Measurements from ENCODE around the gene NSA2.
"Not testable (repeated sequence)": the region's sequence is repeated elsewhere in the genome, so short reads cannot be mapped to it uniquely, and the experiment has no call there.

NSA2 gene

DNA sequence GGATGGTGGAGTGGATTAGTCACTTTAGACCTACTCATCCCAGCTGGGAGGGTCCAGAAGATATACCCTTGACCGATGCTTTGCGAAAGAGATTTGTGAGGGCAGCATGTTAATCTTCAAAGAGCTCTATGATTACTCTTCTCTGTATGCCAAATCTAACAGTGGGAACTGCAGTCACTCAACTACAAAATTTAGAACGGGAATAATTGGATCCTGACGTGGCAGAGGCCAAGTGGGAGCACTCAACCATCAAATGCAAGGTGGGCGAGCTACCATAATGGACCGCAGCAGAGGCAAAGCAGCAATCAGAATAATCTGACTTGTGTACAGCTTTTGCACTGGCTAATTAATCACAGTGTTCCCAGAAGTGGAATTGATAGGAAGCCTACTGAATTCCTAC lies 20.4 kb downstream of the NSA2 start:
- DNase-seq, result no peak
- Histone ChIP-seq H3K4me3 (no peak overlapping the region), H3K9me3 (no peaks in the 10 kb centered on the region), H3K27me3 (no peaks in the 10 kb centered on the region), H3K27ac (no peak overlapping the region), H3K36me3 (no peaks in the 10 kb centered on the region), H3K4me1 (no peaks in the 10 kb centered on the region)
- intact Hi-C loops (cut with DNase I; ENCODE audit: low total_unique reads), result no loop called here
- TF ChIP-seq, protein P1, sequence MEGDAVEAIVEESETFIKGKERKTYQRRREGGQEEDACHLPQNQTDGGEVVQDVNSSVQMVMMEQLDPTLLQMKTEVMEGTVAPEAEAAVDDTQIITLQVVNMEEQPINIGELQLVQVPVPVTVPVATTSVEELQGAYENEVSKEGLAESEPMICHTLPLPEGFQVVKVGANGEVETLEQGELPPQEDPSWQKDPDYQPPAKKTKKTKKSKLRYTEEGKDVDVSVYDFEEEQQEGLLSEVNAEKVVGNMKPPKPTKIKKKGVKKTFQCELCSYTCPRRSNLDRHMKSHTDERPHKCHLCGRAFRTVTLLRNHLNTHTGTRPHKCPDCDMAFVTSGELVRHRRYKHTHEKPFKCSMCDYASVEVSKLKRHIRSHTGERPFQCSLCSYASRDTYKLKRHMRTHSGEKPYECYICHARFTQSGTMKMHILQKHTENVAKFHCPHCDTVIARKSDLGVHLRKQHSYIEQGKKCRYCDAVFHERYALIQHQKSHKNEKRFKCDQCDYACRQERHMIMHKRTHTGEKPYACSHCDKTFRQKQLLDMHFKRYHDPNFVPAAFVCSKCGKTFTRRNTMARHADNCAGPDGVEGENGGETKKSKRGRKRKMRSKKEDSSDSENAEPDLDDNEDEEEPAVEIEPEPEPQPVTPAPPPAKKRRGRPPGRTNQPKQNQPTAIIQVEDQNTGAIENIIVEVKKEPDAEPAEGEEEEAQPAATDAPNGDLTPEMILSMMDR (IDR thresholded peaks at IDR 0.05), result no peak

DNA sequence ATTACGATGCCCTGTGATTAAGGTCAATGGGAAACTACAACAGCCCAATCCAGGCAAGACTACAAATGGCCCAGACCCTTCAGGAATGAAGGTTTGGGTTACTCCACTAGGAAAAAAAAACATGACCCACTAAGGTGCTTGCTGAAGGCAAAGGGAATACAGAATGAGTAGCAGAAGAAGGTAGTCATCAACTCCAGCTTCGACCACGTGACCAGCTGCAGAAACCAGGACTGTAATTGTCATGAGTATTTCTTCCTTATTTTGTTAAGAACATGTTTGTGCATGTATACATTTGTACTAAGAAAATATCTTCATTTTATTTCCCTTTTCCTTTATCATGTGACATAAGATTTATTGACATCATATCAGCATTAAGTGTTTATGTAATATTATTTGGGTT lies 24.6 kb downstream of the NSA2 start:
- DNase-seq; intact Hi-C loops (cut with DNase I; ENCODE audit: low total_unique reads); H3K4me3 ChIP-seq; H3K9me3 ChIP-seq; H3K27me3 ChIP-seq; H3K4me1 ChIP-seq; H3K36me3 ChIP-seq; H3K27ac ChIP-seq: not testable (repeated sequence)

DNA sequence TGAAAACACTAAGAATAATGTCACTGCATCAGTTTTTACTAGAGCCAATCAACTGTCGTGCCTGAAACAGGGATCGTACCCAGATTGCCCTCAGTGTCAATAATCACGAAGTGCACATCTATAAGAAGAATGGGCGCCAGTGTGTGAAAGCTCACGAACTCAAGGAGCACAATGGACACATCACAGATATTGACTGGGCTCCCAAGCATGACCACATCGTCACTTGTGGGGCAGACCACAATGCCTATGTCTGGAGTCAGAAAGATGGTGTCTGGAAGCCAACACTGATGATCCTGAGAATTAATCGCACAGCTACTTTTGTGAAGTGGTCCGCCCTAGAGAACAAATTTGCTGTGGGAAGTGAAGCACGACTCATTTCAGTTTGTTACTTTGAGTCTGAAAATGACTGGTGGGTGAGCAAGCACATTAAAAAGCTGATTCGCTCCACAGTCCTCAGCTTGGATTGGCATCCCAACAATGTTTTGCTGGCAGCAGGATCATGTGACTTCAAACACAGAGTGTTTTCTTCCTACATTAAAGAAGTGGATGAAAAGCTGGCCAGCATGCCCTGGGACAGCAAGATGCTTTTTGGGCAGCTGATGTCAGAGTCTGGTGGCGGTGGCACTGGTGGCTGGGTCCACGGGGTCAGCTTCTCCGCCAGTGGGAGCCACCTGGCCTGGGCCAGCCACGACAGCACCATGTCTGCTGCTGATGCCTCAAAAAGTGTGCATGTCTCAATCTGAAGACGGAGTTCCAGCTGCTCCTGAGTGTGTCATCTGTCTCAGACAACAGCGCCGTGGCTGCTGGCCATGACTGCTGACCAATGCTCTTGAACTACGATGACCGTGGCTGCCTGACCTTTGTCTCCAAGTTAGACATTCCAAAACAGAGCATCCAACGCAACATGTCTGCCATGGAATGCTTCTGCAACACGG lies 32.2 kb downstream of the NSA2 start:
- H3K4me3 ChIP-seq, result no peak overlapping the region
- H3K9me3 ChIP-seq, result no peaks in the 10 kb centered on the region
- DNase-seq, result no peak
- no peak overlapping the region for H3K27ac ChIP-seq
- no peaks in the 10 kb centered on the region for H3K27me3 ChIP-seq
- no peaks in the 10 kb centered on the region for H3K4me1 ChIP-seq
- H3K36me3 ChIP-seq, result no peaks in the 10 kb centered on the region
- intact Hi-C loops (cut with DNase I; ENCODE audit: low total_unique reads), result no loop called here
- TF ChIP-seq, protein P1 (IDR thresholded peaks at IDR 0.05), result no peak

DNA sequence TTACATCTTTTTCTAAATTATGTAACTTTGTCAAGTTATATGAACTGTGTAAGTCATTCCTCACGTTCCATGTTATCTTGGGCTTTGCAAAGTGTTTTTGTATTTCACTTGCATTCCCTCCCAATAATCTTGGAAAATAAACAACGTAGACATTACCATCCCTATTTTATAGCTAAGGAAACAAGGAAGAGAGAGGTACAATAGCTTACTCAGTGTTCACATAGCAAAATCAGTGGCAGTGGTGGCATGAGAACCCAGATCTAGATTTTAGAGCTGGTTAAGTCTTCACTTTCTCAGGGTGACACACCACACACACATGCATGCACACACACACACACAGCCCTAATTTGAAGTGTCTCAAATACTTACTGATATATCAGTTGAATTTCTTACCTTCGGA lies 34.1 kb downstream of the NSA2 start:
- intact Hi-C loops (cut with DNase I; ENCODE audit: low total_unique reads), result no loop called here
- Histone ChIP-seq H3K9me3 (no peaks in the 10 kb centered on the region), H3K27me3 (no peaks in the 10 kb centered on the region), H3K36me3 (no peaks in the 10 kb centered on the region), H3K4me3 (no peak overlapping the region), H3K4me1 (no peaks in the 10 kb centered on the region), H3K27ac (no peak overlapping the region)
- DNase-seq, result no peak
- TF ChIP-seq, protein P1 (IDR thresholded peaks at IDR 0.05), result no peak

DNA sequence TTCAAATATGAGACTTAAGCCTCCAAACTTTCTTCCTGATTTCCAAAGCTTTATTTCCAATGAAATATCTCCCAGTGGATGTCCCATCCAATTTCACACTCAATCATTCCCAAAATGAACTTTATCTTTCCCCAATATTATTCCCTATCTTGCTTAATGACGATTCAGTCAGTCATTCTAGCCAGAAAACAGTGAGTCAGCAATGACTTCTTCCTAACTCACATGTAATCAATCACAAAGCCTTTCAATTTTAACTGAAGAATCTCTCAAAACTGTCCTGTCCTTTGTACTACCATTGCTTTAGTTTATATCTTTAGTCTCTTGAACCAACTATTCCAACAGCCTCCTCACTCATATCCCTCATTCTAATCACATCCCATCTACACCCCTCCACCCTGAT lies 34.9 kb downstream of the NSA2 start:
- intact Hi-C loops (cut with DNase I; ENCODE audit: low total_unique reads), result no loop called here

DNA sequence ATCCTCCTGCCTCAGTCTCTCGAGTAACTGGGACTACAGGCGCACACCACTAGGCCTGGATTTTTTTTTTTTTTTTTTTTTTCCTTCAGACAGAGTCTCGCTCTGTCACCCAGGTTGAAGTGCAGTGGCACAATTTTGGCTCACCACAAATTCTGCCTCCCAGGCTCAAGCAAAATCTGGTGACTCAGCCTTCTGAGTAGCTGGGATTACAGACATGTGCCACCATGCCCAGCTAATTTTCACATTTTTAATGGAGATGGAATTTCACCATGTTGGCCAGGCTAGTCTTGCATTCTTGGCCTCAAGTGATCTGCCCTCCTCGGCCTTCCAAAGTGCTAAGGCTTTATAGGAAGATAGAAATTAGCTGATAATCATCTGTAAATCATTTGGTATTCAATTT lies 43.9 kb downstream of the NSA2 start:
- no peak for DNase-seq
- H3K9me3 ChIP-seq, result no peaks in the 10 kb centered on the region
- H3K36me3 ChIP-seq, result no peaks in the 10 kb centered on the region
- H3K27ac ChIP-seq, result no peak overlapping the region
- H3K4me1 ChIP-seq, result no peaks in the 10 kb centered on the region
- intact Hi-C loops (cut with DNase I; ENCODE audit: low total_unique reads), result no loop called here
- TF ChIP-seq, protein P1 (IDR thresholded peaks at IDR 0.05), result no peak
- no peak overlapping the region for H3K4me3 ChIP-seq
- no peaks in the 10 kb centered on the region for H3K27me3 ChIP-seq

More for the DNA sequence above, 34.9 kb downstream of the NSA2 start:
- H3K9me3 ChIP-seq, result no peaks in the 10 kb centered on the region
- no peak overlapping the region for H3K27ac ChIP-seq
- TF ChIP-seq, protein P1 (IDR thresholded peaks at IDR 0.05), result no peak
- H3K4me1 ChIP-seq, result no peaks in the 10 kb centered on the region
- no peak for DNase-seq
- no peak overlapping the region for H3K4me3 ChIP-seq
- H3K36me3 ChIP-seq, result no peaks in the 10 kb centered on the region
- no peaks in the 10 kb centered on the region for H3K27me3 ChIP-seq
